IPS-18a (cell line): ENCODE data around the gene EFHC1.
"Not testable (repeated sequence)": the region's sequence is repeated elsewhere in the genome, so short reads cannot be mapped to it uniquely, and the experiment has no call there.

Experiments used
- H3K27ac ChIP-seq: one replicate; pipeline ENCODE4 v1.5.1; 2013; ENCODE audit warnings: low read length
- H3K27me3 ChIP-seq: one replicate; pipeline ENCODE4 v1.6.1; 2013; ENCODE audit warnings: mild to moderate bottlenecking, low read length; ENCODE audit not compliant: control insufficient read depth, insufficient read depth
- H3K36me3 ChIP-seq: one replicate; pipeline ENCODE4 v1.6.1; 2013; ENCODE audit warnings: low read depth, low read length; ENCODE audit not compliant: control insufficient read depth
- H3K4me1 ChIP-seq: one replicate; pipeline ENCODE4 v1.6.1; 2013; ENCODE audit warnings: low read depth, low read length; ENCODE audit not compliant: control insufficient read depth
- H3K4me3 ChIP-seq: one replicate; pipeline ENCODE4 v1.5.1; 2013; ENCODE audit warnings: low read length
- H3K9ac ChIP-seq: one replicate; pipeline ENCODE4 v1.6.1; 2013; ENCODE audit warnings: mild to moderate bottlenecking, low read length, moderate library complexity
- H3K9me3 ChIP-seq: one replicate; pipeline ENCODE4 v1.6.1; 2013; ENCODE audit warnings: low read depth, low read length; ENCODE audit not compliant: control insufficient read depth

Gene EFHC1

DNA sequence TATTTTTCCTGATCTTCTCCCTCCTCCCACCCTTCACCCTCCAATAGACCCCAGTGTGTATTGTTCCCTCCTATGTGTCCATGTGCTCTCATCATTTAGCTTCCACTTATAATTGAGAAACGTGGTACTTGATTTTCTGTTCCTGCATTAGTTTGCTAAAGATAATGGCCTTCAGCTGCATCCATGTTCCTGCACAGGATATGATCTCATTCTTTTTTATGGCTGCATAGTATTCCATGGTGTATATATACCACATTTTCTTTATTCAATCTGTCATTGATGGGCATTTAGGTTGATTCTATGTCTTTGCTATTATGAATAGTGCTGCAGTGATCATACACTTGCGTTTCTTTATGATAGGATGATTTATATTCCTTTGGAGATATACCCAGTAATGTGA is 41.1 kb downstream of the EFHC1 start:
- H3K9ac ChIP-seq, H3K9me3 ChIP-seq, H3K27me3 ChIP-seq, H3K4me3 ChIP-seq, H3K4me1 ChIP-seq, H3K27ac ChIP-seq, H3K36me3 ChIP-seq: not testable (repeated sequence)

DNA sequence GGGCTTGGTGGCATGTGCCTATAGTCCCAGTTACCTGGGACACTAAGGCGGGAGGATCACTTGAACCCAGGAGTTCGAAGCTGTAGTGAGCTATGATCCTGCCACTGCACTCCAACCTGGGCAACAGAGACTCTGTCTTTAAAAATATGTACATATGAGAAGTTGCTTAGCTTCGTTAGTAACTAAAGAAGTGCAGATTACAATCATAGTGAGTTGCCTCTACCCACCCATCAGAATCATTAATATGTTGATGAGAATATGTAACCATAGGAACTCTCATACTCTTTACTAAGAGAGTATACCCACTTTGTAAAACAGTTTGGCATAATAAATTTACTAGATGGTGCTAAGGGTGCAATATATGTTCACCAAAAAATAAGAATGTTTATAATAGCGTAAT is 54.0 kb downstream of the EFHC1 start:
- Histone ChIP-seq H3K27ac (no peak overlapping the region), H3K9ac (no peak overlapping the region), H3K9me3 (no peaks in the 10 kb centered on the region), H3K4me3 (no peak overlapping the region), H3K4me1 (no peaks in the 10 kb centered on the region), H3K27me3 (no peaks in the 10 kb centered on the region), H3K36me3 (no peaks in the 10 kb centered on the region)

DNA sequence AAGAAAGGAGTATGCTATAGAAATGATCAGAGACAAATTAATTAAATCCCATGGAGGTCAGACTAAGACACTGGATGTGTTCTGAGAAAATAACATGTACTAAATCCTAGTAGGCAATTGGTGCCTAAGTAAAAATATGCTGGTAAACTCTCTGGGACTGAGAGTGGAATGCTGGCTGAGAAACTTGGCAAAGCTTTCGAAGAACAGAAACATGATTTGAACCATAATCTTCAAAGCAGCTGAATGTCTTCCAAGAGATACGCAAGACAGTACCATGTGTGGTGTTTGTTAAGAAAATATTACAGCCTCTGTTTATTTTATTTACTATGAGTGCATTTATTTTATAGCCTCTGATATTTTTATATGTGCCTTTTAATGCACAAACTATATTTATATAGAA is 55.2 kb downstream of the EFHC1 start:
- no peak overlapping the region for H3K4me3 ChIP-seq
- H3K4me1 ChIP-seq: no peaks in the 10 kb centered on the region
- no peak overlapping the region for H3K27ac ChIP-seq
- no peaks in the 10 kb centered on the region for H3K36me3 ChIP-seq
- no peak overlapping the region for H3K9ac ChIP-seq
- H3K9me3 ChIP-seq: no peaks in the 10 kb centered on the region
- no peaks in the 10 kb centered on the region for H3K27me3 ChIP-seq

DNA sequence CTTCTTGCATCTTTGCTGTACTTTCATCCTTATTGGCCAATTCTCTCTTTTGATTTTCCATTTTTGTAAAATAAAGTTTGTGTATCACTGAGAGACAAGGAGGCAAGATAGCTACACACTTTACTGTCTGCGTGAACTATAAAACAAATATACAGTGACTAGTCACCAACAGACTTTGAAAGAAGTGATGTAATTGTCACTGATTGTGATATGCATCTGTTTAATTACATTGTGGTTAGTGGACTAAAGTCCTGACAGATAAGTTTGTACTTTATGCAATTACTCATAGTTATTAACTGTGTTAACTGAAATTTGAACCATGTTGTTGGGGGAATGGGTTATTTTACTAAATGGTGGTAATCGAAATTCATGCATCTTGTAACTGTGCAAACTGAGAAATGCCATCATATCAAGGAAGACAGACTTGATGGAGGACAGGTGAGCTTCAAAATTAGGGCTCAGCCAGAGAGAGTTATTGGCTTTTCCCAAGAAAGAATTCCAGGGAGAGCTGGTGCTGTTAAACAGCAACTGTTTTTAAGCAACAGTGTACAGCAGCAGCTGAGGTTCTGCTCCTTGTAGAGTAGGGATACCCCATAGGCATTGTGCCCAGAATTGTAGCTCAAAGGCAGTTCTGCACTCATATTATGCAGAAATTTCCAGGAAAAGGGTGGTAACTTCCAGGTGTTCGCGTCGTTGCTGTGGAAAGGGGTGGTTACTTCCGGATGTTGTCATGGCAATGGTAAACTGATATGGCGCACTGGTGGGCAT is 62.9 kb downstream of the EFHC1 start:
- H3K36me3 ChIP-seq: no peaks in the 10 kb centered on the region
- no peak overlapping the region for H3K4me3 ChIP-seq
- no peaks in the 10 kb centered on the region for H3K9me3 ChIP-seq
- H3K9ac ChIP-seq: no peak overlapping the region
- no peaks in the 10 kb centered on the region for H3K27me3 ChIP-seq
- H3K4me1 ChIP-seq: no peaks in the 10 kb centered on the region
- H3K27ac ChIP-seq: no peak overlapping the region

DNA sequence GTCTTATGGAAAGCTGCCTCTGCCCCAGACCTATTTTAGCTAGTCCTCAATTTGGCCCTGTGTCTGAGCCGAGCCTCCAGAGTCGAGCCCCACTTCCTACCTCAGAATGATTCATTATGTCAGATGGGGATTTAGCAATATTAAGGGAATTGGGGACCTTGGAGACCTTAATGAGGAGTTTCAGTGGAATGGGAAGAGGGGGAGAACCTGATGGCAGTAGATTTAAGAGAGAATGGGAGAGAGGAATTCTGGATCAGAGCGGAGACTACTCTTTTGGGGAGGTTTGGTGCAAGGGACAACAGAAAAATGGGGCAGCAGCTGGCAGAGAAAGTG is 63.5 kb downstream of the EFHC1 start:
- H3K27ac ChIP-seq: no peak overlapping the region
- no peaks in the 10 kb centered on the region for H3K36me3 ChIP-seq
- H3K9ac ChIP-seq: no peak overlapping the region
- H3K4me3 ChIP-seq: no peak overlapping the region
- no peaks in the 10 kb centered on the region for H3K27me3 ChIP-seq
- H3K4me1 ChIP-seq: no peaks in the 10 kb centered on the region
- H3K9me3 ChIP-seq: no peaks in the 10 kb centered on the region

DNA sequence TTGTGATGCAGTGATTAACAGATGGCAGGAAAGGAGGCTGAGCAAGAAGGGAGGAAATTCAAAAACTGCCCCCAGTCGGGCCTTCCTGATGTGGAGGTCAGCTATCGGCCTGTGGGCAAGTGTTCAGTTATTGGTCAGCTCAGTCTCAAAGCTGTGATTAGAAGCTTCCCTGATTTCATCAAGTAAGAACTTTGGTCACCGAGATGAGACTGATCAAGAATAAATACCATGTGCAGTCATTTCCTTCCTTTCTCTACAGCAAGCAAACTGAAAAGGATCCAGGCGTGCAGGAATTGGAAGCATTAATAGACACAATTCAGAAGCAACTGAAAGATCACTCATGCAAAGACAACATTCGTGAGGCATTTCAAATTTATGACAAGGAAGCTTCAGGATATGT is 69.7 kb downstream of the EFHC1 start:
- Histone ChIP-seq H3K36me3 (no peaks in the 10 kb centered on the region), H3K9ac (no peak overlapping the region), H3K4me3 (no peak overlapping the region), H3K9me3 (no peaks in the 10 kb centered on the region), H3K27ac (no peak overlapping the region), H3K4me1 (no peaks in the 10 kb centered on the region), H3K27me3 (no peaks in the 10 kb centered on the region)

DNA sequence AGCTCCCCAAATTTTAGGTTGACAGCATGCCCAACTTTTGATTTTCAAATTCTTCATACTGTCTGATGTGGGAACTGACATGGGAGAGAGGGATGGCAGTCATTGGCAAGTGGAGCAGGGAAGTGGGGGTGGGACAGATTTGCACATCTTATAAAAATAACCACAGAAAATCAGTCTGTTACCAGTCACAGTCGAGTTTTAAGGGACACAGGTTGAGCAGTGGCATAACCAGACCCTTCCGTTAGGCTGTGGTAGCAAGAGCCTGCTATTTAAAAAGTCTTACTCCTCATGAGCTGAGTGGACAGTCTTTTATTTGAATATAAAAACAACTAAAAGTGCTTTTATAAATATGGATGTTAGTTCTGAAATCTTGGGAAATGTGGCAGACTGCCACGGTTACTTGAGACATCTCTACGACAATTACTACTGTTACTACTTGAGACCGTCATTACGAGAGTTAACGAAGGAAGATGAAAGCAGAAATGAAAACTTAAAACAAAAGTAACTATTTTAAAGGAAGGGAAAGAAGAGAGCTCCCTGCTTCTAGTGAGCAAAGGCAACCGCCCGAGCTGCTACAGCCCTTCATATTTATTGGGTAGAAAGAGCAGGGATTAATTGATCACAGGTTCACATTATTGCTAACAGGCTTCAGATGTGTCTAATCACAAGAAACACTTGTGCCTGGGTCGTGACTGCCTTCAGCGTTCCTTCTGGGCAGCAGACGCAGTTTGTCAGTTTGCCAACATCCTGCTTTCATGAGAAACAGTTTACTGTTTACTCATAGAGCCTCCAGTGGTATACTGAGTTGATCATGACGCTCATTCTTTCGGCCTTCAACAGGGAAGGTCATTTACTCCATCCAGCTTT is 71.3 kb downstream of the EFHC1 start:
- Histone ChIP-seq H3K27ac (no peak overlapping the region), H3K36me3 (no peaks in the 10 kb centered on the region), H3K27me3 (no peaks in the 10 kb centered on the region), H3K4me3 (no peak overlapping the region), H3K4me1 (no peaks in the 10 kb centered on the region), H3K9ac (no peak overlapping the region), H3K9me3 (no peaks in the 10 kb centered on the region)

DNA sequence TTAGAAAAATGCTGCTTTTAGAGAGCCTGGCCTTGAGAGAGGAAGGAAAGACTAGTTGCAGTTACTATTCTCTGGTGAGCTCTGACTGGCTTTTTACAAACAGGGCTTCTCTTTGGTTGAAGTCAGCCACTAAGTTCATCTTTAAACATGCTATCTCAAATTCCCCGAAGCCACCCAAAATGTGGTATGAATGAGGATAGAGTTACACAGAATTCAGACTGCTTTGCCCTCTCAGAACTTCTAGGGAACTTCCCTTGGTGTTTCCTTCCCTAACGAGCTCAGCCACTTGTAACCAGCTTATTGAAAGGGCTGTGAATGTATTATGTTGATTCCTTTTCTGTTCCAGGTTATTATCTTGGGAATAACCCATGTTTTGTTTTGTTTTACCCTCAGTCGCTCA is 73.5 kb downstream of the EFHC1 start:
- H3K27me3 ChIP-seq: no peaks in the 10 kb centered on the region

DNA sequence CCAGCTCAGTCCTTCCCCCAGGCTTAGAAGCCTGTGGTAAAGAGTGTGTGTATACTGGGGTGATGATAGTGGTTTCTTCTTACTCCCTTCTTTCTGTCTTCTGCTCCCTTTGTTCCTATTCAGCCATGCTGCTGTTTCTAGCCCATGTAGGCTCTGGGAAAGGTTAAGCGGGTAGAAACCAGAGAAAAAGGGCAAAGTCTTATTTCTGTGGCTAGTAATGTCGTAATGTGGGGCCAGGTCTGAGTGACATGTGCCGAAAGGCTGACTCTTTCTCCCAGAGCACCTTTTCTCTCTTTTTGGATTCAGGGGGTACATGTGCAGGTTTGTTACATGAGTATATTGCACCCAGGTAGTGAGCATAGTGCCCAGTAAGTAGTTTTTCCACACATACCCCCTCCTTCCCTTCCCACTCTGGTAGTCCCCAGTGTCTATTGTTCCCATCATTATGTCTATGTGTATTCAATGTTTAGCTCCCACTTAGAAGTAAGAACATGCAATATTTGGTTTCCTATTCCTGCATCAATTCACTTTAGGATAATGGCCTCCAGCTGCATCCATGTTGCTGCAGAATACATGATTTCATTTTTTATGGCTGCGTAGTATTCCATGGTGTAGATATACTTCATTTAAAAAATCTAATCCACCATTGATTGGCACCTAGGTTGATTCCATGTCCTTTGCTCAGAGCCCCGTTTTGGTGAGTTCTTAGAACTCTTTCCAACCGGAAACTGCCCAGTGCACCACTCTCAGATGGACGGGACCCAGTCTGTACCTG is 74.3 kb downstream of the EFHC1 start:
- no peaks in the 10 kb centered on the region for H3K4me1 ChIP-seq
- H3K27me3 ChIP-seq: no peaks in the 10 kb centered on the region
- H3K36me3 ChIP-seq: no peaks in the 10 kb centered on the region
- no peak overlapping the region for H3K9ac ChIP-seq
- no peak overlapping the region for H3K4me3 ChIP-seq
- no peak overlapping the region for H3K27ac ChIP-seq
- no peaks in the 10 kb centered on the region for H3K9me3 ChIP-seq

More for the DNA sequence above, 73.5 kb downstream of the EFHC1 start:
- H3K9ac ChIP-seq: no peak overlapping the region
- no peaks in the 10 kb centered on the region for H3K36me3 ChIP-seq
- no peaks in the 10 kb centered on the region for H3K4me1 ChIP-seq
- H3K4me3 ChIP-seq: no peak overlapping the region
- H3K27ac ChIP-seq: no peak overlapping the region
- no peaks in the 10 kb centered on the region for H3K9me3 ChIP-seq

DNA sequence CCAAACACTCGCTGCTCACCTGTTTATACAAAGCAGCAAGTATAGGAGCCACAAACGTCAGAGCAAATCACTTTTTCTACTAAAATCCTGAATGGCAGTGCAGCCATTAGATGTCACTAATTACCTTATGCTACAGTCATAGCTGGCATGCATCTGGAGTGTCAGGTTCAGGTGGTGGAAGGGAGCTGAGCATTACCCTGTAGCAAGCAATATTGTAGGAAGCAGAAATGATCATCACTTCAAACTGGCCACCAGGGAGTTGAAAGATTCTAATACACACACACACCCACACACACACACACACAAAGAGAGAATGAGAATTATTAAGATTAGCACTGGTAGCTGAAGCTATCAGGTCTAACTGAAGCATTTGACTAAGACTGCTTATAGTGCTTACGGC is 75.8 kb downstream of the EFHC1 start:
- Histone ChIP-seq H3K4me1 (no peaks in the 10 kb centered on the region), H3K27ac (no peak overlapping the region), H3K9ac (no peak overlapping the region)

DNA sequence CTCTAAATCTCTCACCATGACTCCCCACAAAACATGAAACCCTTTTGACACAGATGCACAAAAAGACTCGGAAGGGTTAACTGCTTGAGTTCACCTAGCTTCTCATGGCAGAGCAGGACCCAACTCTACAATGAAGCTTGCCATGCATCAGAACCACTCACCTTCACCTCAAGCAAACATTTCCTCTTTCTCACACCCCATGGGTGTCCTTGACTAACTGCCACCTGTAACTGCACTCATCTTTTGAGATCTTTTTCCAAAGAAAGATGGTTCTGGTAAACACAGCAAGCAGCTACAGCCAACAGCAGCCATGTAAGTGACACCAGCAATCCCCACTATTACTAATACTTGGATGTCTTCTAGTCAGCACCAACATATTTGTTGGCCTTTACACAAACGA is 76.5 kb downstream of the EFHC1 start:
- Histone ChIP-seq H3K9me3 (no peaks in the 10 kb centered on the region), H3K4me1 (no peaks in the 10 kb centered on the region), H3K27me3 (no peaks in the 10 kb centered on the region), H3K9ac (no peak overlapping the region), H3K4me3 (no peak overlapping the region), H3K36me3 (no peaks in the 10 kb centered on the region), H3K27ac (no peak overlapping the region)

More for the DNA sequence above, 75.8 kb downstream of the EFHC1 start:
- no peak overlapping the region for H3K4me3 ChIP-seq
- no peaks in the 10 kb centered on the region for H3K27me3 ChIP-seq
- no peaks in the 10 kb centered on the region for H3K9me3 ChIP-seq
- no peaks in the 10 kb centered on the region for H3K36me3 ChIP-seq
